IMR-90 (cell line): ENCODE data around the gene AUTS2. TPM values are rescaled to one million over a fixed set of nuclear protein-coding genes. Genes with fewer than 3 reads are reported as not detected.

Experiments
- ATAC-seq: fragments of 200-7000 bp; cut with Tn5 transposase; 2 replicates; pipeline ENCODE4 v1.9.1; 2020; ENCODE audit warnings: low read depth, mild to moderate bottlenecking, moderate library complexity
- BruUV-seq: library from RNA; stranded (reverse); fragments of 400-500 nt; replicated peaks from 2 replicates; lab custom pipeline; 2021; lab: Mats Ljungman, UMichigan
- CTCF ChIA-PET: fragments of 300-600 bp; formaldehyde crosslinking; extraction: SDS; loops from one replicate; lab custom pipeline; 2021; ENCODE audit warnings: antibody characterized with exemption; lab: Yijun Ruan, JAX
- POLR2A ChIA-PET: fragments of 300-600 bp; sonication (Branson Sonifier 250); formaldehyde crosslinking; loops from one replicate; lab custom pipeline; 2022; ENCODE audit warnings: antibody characterized with exemption; ENCODE audit not compliant: unreplicated experiment; lab: Charles Lee
- DNase-seq: peaks from one replicate; pipeline ENCODE4 v3.0.0; 2013
- H2AFZ ChIP-seq: replicated peaks from 2 replicates; pipeline ENCODE3; 2013; ENCODE audit warnings: low read length, mild to moderate bottlenecking; ENCODE audit not compliant: poor library complexity
- H2AK5ac ChIP-seq: 2 replicates; pipeline ENCODE4 v1.6.1; 2013; ENCODE audit warnings: low read depth, low read length, inconsistent platforms
- H2AK9ac ChIP-seq: replicated peaks from 2 replicates; pipeline ENCODE3; 2013; ENCODE audit warnings: mild to moderate bottlenecking, low read depth, low read length, moderate library complexity; ENCODE audit not compliant: poor library complexity
- H2BK120ac ChIP-seq: 2 replicates; pipeline ENCODE4 v1.6.1; 2013; ENCODE audit warnings: low read depth, low read length, inconsistent platforms
- H2BK15ac ChIP-seq: 3 replicates; pipeline ENCODE4 v1.6.1; 2013; ENCODE audit warnings: low read depth, low read length, inconsistent platforms
- H2BK20ac ChIP-seq: 2 replicates; pipeline ENCODE4 v1.6.1; 2013; ENCODE audit warnings: low read depth, mild to moderate bottlenecking, inconsistent platforms, low read length, moderate library complexity
- H2BK5ac ChIP-seq: 2 replicates; pipeline ENCODE4 v1.6.1; 2013; ENCODE audit warnings: mild to moderate bottlenecking, low read depth, low read length, inconsistent platforms; ENCODE audit not compliant: poor library complexity, severe bottlenecking
- H3K14ac ChIP-seq: replicated peaks from 2 replicates; pipeline ENCODE4 v1.6.1; 2013; ENCODE audit warnings: low read depth, low read length, inconsistent platforms
- H3K18ac ChIP-seq: 2 replicates; pipeline ENCODE4 v1.6.1; 2013; ENCODE audit warnings: low read depth, low read length, control low read depth
- H3K23ac ChIP-seq: 2 replicates; pipeline ENCODE4 v1.6.1; 2013; ENCODE audit warnings: low read depth, low read length, inconsistent platforms
- H3K27ac ChIP-seq: 2 replicates; pipeline ENCODE4 v1.5.1; 2013; ENCODE audit warnings: mild to moderate bottlenecking, control low read depth, low read length; ENCODE audit not compliant: insufficient read depth
- H3K27me3 ChIP-seq: 2 replicates; pipeline ENCODE4 v1.6.1; 2013; ENCODE audit warnings: low read length; ENCODE audit not compliant: control insufficient read depth, insufficient read depth
- H3K36me3 ChIP-seq: 2 replicates; pipeline ENCODE4 v1.6.1; 2013; ENCODE audit warnings: low read length, mixed read lengths; ENCODE audit not compliant: control insufficient read depth, insufficient read depth
- H3K4ac ChIP-seq: 2 replicates; pipeline ENCODE4 v1.6.1; 2013; ENCODE audit warnings: low read depth, low read length, inconsistent platforms
- H3K4me1 ChIP-seq: 2 replicates; pipeline ENCODE4 v1.6.1; 2013; ENCODE audit warnings: low read length, mixed read lengths; ENCODE audit not compliant: control insufficient read depth, insufficient read depth
- H3K4me2 ChIP-seq: 2 replicates; pipeline ENCODE4 v1.6.1; 2013; ENCODE audit warnings: low read depth, mild to moderate bottlenecking, control low read depth, low read length, moderate library complexity
- H3K4me3 ChIP-seq: 2 replicates; pipeline ENCODE4 v1.5.1; 2013; ENCODE audit warnings: low read depth, mild to moderate bottlenecking, control low read depth, low read length, moderate library complexity; ENCODE audit not compliant: insufficient read depth
- H3K56ac ChIP-seq: 2 replicates; pipeline ENCODE4 v1.6.1; 2013; ENCODE audit warnings: low read length, inconsistent platforms; ENCODE audit not compliant: insufficient read depth; ENCODE audit errors: extremely low read depth
- H3K79me1 ChIP-seq, 2 experiments: 2 replicates each; pipeline ENCODE4 v1.6.1; 2013; ENCODE audit warnings: low read length in 2 of 2, inconsistent platforms in 1 of 2, low read depth in 1 of 2
- H3K9ac ChIP-seq: 2 replicates; pipeline ENCODE4 v1.6.1; 2013; ENCODE audit warnings: low read depth, low read length, control low read depth
- H3K9me1 ChIP-seq: 2 replicates; pipeline ENCODE4 v1.6.1; 2013; ENCODE audit warnings: low read length, inconsistent platforms; ENCODE audit not compliant: insufficient read depth
- H3K9me3 ChIP-seq: 2 replicates; pipeline ENCODE4 v1.6.1; 2013; ENCODE audit warnings: low read length; ENCODE audit not compliant: control insufficient read depth, insufficient read depth
- H4K20me1 ChIP-seq: 2 replicates; pipeline ENCODE4 v1.6.1; 2013; ENCODE audit warnings: low read length, inconsistent platforms; ENCODE audit not compliant: insufficient read depth
- H4K5ac ChIP-seq: 2 replicates; pipeline ENCODE4 v1.6.1; 2013; ENCODE audit warnings: mild to moderate bottlenecking, low read depth, low read length, control low read depth
- H4K8ac ChIP-seq, 2 experiments: 2 replicates each; pipeline ENCODE4 v1.6.1; 2013; ENCODE audit warnings: low read depth in 2 of 2, low read length in 2 of 2, control low read depth in 1 of 2, inconsistent platforms in 1 of 2
- H4K91ac ChIP-seq: 2 replicates; pipeline ENCODE4 v1.6.1; 2013; ENCODE audit warnings: low read depth, low read length, inconsistent platforms; ENCODE audit not compliant: insufficient read depth
- BHLHE40 ChIP-seq: fragments of 150-350 bp; IDR thresholded peaks from 2 replicates; pipeline ENCODE4 v1.6.1; 2016; ENCODE audit warnings: mild to moderate bottlenecking, low read depth, low read length
- CEBPB ChIP-seq: IDR thresholded peaks from 2 replicates; pipeline ENCODE4 v1.6.1; 2012; ENCODE audit warnings: low read depth, low read length, improper control_type of control experiment
- CHD1 ChIP-seq: IDR thresholded peaks from 2 replicates; pipeline ENCODE4 v1.6.1; 2012; ENCODE audit warnings: low read depth, low read length, improper control_type of control experiment
- FOS ChIP-seq: fragments of 150-350 bp; IDR thresholded peaks from 2 replicates; pipeline ENCODE4 v1.6.1; 2016; ENCODE audit warnings: low read depth, low read length
- MAFK ChIP-seq: IDR thresholded peaks from 2 replicates; pipeline ENCODE4 v1.6.1; 2012; ENCODE audit warnings: low read depth, low read length, improper control_type of control experiment
- MAZ ChIP-seq: IDR thresholded peaks from 2 replicates; pipeline ENCODE4 v1.6.1; 2012; ENCODE audit warnings: low read depth, mild to moderate bottlenecking, low read length, improper control_type of control experiment, moderate library complexity, borderline replicate concordance
- MXI1 ChIP-seq: IDR thresholded peaks from 2 replicates; pipeline ENCODE4 v1.6.1; 2012; ENCODE audit warnings: low read depth, mild to moderate bottlenecking, low read length, moderate library complexity, borderline replicate concordance
- NFE2L2 ChIP-seq: fragments of 150-350 bp; IDR thresholded peaks from 2 replicates; pipeline ENCODE4 v1.6.1; 2016; ENCODE audit warnings: low read depth, mild to moderate bottlenecking, low read length
- POLR2A ChIP-seq: IDR thresholded peaks from 2 replicates; pipeline ENCODE4 v1.6.1; 2012; ENCODE audit warnings: mild to moderate bottlenecking, low read depth, low read length
- RAD21 ChIP-seq: IDR thresholded peaks from 2 replicates; pipeline ENCODE4 v1.6.1; 2012; ENCODE audit warnings: low read length, improper control_type of control experiment
- RCOR1 ChIP-seq: IDR thresholded peaks from 2 replicates; pipeline ENCODE4 v1.6.1; 2012; ENCODE audit warnings: mild to moderate bottlenecking, low read length, improper control_type of control experiment; ENCODE audit not compliant: insufficient replicate concordance
- RFX5 ChIP-seq: IDR thresholded peaks from 2 replicates; pipeline ENCODE4 v1.8.0; 2012; ENCODE audit warnings: low read depth, mild to moderate bottlenecking, low read length, moderate library complexity
- SMC3 ChIP-seq: fragments of 150-350 bp; IDR thresholded peaks from 2 replicates; pipeline ENCODE4 v1.6.1; 2016; ENCODE audit warnings: low read depth, mild to moderate bottlenecking, antibody characterized with exemption, low read length, moderate library complexity
- WGBS, 2 experiments: methylation state at CpG; one replicate each; pipeline versions ENCODE4 v1.1.5 to v1.1.7; 2013; ENCODE audit warnings: missing lambda C conversion rate in 2 of 2; ENCODE audit not compliant: insufficient read length in 1 of 2; ENCODE audit errors: extremely low coverage in 2 of 2; 5-methylcytosine and 5-hydroxymethylcytosine counted together
- dilution Hi-C: fragments of 300-500 bp; cut with HindIII; formaldehyde crosslinking; loops from one replicate; pipeline ENCODE4 v1.14.3; 2018; ENCODE audit warnings: low sequenced_read_pairs; ENCODE audit not compliant: unreplicated experiment
- in situ Hi-C: fragments of 300-500 bp; cut with MboI; formaldehyde crosslinking; loops from 3 replicates; pipeline ENCODE4 v1.14.3; 2019; ENCODE audit warnings: low sequenced_read_pairs, inconsistent platforms, mixed read lengths
- intact Hi-C: fragments of 100-400 bp; cut with micrococcal nuclease; formaldehyde crosslinking; loops from 2 replicates; pipeline ENCODE4 v1.10.0; 2022
- polyA plus RNA-seq, 3 experiments: library from polyadenylated mRNA; depleted of rRNA; stranded (reverse); fragments of >200 nt; gene quantifications; 2 replicates each; pipeline ENCODE4 v1.2.3, GENCODE V29; 2012; ENCODE audit warnings: low replicate concordance in 1 of 3
- total RNA-seq: library from RNA; depleted of rRNA; stranded (reverse); fragments of >200 nt; gene quantifications from 2 replicates; pipeline ENCODE4 v1.2.3, GENCODE V29; 2012
- TF ChIP-seq, protein P1 (sequence below): fragments of 150-350 bp; IDR thresholded peaks from 2 replicates; pipeline ENCODE4 v1.6.1; 2017; ENCODE audit warnings: mild to moderate bottlenecking, antibody characterized with exemption, low read length, low read depth
- TF ChIP-seq, protein P2 (sequence below): fragments of 150-350 bp; IDR thresholded peaks from 2 replicates; pipeline ENCODE4 v1.6.1; 2016; ENCODE audit warnings: low read depth, mild to moderate bottlenecking, low read length, moderate library complexity, borderline replicate concordance
- TF ChIP-seq, protein P3 (sequence below): conservative IDR thresholded peaks from 2 replicates; pipeline ENCODE4 v1.5.1; 2012; ENCODE audit warnings: mild to moderate bottlenecking, low read depth, low read length, improper control_type of control experiment

AUTS2 gene
- total and polyA plus RNA-seq, 2 of the 4 experiments (the other 2 are of a cell fraction): 0.90 to 3.0 TPM

DNA sequence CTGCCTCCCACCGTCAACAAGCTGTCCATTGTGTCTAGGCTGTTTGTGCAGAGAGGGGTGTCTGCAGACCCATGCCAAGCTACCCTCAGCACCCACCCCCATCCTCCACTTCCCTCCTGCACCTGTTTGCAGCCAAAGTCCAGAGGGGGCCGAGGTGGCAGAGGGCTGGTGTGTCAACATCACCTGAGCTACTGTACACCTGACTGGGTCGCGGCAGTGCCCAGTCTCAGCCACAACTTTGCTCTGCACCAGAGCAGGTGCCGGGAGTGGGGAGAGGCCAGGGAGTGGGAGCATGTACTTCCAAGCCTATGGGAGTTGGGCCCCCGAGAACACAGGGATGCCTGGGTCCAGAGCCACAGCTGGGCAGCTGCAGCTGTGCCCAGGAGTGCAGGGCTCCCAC, 93.1 kb downstream of the AUTS2 start:
- WGBS, 2 experiments: no CpG with 5 or more reads among the region's 6 CpGs
- Histone ChIP-seq H3K27ac (no peak overlapping the region), H2AFZ (no peak overlapping the region), H3K23ac (no peak overlapping the region), H4K91ac (no peak overlapping the region), H2BK120ac (no peak overlapping the region), H3K18ac (no peak overlapping the region), H4K20me1 (no peaks in the 10 kb centered on the region), H4K5ac (no peak overlapping the region), H4K8ac (no peak overlapping the region), H3K79me1 (no peaks in the 10 kb centered on the region), H3K14ac (no peak overlapping the region), H3K4me2 (no peak overlapping the region), H3K56ac (no peak overlapping the region), H2BK15ac (no peak overlapping the region), H2BK5ac (no peak overlapping the region), H2BK20ac (no peak overlapping the region), H3K27me3 (no peaks in the 10 kb centered on the region), H3K9ac (no peak overlapping the region), H3K9me3 (peaks cover 2% of the 10 kb centered on the region; the same call in 1 of the 2 replicates), H3K9me1 (no peaks in the 10 kb centered on the region), H2AK5ac (no peak overlapping the region), H3K4me3 (no peak overlapping the region), H3K36me3 (no peaks in the 10 kb centered on the region), H3K4me1 (no peaks in the 10 kb centered on the region), H2AK9ac (no peak overlapping the region), H3K4ac (no peak overlapping the region)
- POLR2A ChIA-PET: no interaction called here
- CTCF ChIA-PET: no interaction called here
- intact Hi-C loops: no loop called here
- DNase-seq (no peak), ATAC-seq (no peak)
- no peak for TF ChIP-seq POLR2A
- TF ChIP-seq RCOR1: no peak
- TF ChIP-seq, protein P1, sequence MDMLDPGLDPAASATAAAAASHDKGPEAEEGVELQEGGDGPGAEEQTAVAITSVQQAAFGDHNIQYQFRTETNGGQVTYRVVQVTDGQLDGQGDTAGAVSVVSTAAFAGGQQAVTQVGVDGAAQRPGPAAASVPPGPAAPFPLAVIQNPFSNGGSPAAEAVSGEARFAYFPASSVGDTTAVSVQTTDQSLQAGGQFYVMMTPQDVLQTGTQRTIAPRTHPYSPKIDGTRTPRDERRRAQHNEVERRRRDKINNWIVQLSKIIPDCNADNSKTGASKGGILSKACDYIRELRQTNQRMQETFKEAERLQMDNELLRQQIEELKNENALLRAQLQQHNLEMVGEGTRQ: no peak
- TF ChIP-seq MAZ: no peak
- TF ChIP-seq CHD1: no peak
- TF ChIP-seq, protein P2, sequence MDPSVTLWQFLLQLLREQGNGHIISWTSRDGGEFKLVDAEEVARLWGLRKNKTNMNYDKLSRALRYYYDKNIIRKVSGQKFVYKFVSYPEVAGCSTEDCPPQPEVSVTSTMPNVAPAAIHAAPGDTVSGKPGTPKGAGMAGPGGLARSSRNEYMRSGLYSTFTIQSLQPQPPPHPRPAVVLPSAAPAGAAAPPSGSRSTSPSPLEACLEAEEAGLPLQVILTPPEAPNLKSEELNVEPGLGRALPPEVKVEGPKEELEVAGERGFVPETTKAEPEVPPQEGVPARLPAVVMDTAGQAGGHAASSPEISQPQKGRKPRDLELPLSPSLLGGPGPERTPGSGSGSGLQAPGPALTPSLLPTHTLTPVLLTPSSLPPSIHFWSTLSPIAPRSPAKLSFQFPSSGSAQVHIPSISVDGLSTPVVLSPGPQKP: no peak
- no peak for TF ChIP-seq MXI1
- no peak for TF ChIP-seq RFX5
- TF ChIP-seq SMC3: no peak
- TF ChIP-seq RAD21: no peak
- no peak for TF ChIP-seq MAFK
- no peak for TF ChIP-seq BHLHE40
- TF ChIP-seq FOS: no peak
- no peak for TF ChIP-seq NFE2L2
- TF ChIP-seq, protein P3, sequence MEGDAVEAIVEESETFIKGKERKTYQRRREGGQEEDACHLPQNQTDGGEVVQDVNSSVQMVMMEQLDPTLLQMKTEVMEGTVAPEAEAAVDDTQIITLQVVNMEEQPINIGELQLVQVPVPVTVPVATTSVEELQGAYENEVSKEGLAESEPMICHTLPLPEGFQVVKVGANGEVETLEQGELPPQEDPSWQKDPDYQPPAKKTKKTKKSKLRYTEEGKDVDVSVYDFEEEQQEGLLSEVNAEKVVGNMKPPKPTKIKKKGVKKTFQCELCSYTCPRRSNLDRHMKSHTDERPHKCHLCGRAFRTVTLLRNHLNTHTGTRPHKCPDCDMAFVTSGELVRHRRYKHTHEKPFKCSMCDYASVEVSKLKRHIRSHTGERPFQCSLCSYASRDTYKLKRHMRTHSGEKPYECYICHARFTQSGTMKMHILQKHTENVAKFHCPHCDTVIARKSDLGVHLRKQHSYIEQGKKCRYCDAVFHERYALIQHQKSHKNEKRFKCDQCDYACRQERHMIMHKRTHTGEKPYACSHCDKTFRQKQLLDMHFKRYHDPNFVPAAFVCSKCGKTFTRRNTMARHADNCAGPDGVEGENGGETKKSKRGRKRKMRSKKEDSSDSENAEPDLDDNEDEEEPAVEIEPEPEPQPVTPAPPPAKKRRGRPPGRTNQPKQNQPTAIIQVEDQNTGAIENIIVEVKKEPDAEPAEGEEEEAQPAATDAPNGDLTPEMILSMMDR: no peak
- TF ChIP-seq CEBPB: no peak
- in situ Hi-C loops: no loop called here
- no TSS peak for BruUV-seq
- dilution Hi-C loops: no loop called here
